ENCODE measurements around the gene GPC6.

The GPC6 gene

DNA sequence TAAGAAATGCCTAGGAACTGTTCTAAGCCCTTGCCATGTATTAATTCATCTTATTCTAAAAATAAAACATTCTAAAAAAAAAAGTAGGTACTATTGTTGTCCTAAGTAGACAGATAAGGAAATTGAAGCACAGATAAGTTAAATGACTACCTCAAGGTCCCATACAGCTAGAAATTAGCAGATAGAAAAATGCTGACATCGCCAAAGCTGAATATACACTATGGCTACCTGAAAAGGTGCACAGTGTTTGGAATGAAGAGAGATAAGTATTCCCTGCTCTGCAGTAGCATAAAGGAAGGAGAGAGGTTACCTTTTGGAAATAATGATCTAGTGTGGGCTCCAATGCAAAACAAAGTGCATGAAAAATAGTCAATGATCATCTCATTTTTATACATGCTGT is 1187.5 kb downstream of the GPC6 start:
- DNase-seq (ENCODE audit: low spot score) = no peak

DNA sequence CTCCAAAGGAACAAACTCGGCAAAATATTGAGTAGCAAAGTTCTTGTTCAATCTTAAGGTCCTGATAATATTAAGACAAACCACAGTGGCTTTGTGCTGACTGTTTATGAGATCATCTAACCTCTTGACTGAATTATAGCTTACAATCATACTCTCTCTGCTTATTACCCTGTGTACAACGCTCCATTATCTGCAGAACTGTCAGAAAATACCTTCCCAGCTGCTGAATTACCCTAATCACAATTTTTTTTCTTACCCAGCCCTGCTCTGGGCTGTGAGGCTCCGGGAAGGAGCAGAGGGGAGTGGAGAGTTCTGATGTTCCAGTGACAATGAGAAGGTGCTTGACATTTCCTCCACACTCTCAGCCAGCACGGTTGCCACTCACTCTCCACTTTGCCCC is 1188.1 kb downstream of the GPC6 start:
- no peak for DNase-seq (ENCODE audit: low spot score)

DNA sequence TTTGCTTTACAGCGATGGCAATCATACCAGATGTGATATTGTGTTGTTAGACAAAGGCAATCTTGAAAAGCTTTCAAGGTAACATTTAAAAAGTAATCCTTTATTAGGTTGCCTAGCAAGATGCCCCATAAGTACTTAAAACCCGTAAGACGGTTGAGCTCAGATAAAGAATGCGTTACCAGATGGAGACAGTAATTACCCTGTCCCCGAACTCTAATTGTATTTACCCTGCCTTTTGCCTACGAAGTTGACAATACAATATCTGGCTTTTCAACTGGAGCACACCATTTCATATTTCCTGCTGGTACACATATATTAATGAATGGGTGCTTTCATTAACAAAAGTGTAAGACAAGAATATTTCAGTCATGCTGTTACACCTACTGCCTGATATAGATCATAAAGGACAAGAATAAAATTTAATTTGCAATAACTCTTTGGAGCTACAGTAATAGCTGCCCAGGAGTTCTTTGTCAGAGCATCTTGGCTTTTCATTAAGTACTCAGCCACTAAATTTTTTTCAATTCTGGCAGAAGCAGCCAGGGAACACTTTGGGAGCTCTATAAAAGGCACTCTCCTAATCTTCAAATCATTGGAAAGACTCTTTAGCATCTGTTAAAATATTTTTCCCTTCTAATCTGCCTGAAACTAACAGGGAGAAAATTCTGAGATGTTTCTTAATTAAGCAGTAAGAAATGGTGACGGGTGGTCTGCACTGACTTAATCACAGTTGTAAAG is 1189.1 kb downstream of the GPC6 start:
- DNase-seq (ENCODE audit: low spot score) = no peak

DNA sequence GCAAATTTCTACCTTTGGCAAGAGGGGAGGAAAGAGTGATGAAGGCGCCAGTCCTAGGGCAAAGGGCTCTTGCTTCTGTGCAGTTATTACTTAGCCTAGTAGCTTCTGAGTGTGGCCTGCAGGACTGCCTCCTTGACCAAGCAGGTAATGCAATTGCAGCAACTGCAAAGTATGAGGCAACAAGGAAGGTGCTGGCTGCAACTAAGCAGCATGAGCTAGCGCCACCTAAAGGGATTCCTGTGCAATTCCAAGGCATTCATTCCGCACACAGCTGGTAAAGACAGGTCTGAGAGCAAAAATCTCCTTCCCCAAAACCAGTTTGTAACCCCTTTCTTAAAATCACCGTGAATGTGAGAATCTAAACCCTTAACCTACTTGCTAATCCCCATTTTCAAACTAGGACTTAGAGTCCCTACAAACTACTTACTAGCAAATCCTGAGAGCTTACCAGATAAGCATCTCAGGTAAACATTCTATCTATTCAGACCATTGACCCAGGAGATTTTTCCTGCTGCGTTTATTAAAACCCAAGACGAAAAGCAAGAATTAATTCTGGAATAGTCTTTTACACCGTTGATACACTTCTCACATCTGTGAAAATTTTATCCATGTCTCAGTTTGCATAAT is 1190.0 kb downstream of the GPC6 start:
- DNase-seq (ENCODE audit: low spot score) = peak; percentile 60

DNA sequence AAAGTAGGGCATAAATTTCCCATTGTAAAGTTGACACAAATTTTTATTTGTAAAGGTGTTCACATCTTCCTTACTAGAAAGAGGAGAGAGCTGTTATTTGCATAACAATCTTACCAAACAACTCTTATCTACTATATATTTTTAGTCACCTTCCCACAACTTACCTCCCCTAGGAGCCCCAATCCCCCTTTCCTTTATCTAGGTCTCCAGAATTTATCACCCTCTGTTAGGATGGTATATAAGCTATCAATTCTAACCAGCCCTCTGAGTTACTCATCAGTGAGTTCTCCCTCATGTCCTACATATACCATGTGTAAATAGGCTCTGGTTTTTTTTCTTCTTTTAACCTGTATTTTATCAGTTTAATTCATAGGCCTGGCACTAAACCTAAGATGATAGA is 1190.7 kb downstream of the GPC6 start:
- DNase-seq (ENCODE audit: low spot score) = no peak

DNA sequence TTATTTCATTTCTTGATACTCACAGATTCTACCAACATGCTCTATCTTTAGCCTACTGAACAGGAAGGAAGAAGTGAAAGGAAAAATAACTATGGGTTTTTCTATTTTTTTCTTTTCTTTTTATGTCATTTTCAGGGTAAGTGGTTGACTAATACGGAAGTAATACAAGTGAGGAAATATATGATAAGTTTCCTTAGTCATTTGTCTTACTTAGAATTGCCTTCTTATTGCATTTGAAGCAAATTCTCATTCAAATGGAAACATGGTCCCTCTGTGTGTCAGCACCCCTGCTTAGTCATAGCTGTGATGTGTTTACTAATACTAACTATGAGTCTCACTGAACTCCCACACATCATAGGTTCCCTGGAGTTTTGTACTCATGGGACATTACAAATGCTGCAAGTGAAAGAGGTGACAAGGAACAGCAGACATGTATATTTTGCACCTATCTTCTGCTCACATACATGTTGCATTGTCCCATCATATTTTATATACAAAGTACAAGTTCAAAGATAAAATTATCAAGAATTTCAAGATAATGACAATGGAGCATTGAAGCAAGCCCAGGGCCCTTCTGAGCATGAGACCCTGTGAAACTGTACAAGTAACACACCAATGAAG is 1192.8 kb downstream of the GPC6 start:
- no peak for DNase-seq (ENCODE audit: low spot score)

DNA sequence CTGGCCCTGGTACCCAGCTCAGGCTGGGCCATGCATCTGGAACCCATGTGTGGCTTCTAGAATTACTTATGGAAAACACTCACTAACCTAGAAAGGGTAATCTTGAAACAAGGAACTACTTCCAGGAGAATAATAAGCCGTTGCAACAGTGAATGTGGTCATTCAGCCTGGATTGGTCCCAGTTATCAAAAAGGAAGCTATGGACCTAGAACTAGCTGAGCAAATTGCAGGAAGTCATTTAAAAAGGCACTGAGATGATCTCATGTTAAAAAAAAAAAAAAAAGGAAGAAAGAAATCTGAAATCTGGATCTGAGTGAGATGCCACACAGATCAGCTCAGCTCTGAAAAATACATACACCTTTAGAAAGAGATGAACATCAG is 1193.3 kb downstream of the GPC6 start:
- no peak for DNase-seq (ENCODE audit: low spot score)

DNA sequence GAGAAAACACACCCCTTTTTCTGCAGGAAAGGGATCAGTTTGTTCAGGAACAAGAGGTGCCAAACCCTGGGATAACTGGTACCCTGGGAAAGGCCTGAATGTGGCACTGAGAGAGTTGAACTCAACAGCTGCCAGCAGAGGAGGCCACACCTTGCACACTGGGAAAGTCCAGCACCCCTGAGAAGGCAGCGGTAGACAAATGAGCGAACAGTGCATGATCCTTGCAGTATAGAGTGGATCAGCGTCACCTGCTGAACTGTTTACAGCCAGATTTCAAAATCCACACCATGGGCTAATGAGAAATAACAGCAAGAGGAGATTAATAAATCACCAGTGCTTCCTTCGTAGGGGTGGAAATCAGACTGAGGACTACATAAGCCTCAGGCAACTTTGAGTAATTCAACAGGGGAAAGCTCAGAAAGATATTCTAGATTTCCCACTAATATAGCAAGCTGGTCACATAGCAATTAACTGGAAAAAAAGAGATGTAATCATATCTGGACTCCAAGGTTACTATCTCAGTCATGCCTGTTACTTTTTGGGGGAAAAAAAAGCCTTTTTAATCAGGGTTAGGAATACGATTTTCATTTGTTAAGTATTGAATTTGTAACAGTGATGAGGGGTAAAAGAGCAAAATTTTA is 1200.8 kb downstream of the GPC6 start:
- no peak for DNase-seq (ENCODE audit: low spot score)

DNA sequence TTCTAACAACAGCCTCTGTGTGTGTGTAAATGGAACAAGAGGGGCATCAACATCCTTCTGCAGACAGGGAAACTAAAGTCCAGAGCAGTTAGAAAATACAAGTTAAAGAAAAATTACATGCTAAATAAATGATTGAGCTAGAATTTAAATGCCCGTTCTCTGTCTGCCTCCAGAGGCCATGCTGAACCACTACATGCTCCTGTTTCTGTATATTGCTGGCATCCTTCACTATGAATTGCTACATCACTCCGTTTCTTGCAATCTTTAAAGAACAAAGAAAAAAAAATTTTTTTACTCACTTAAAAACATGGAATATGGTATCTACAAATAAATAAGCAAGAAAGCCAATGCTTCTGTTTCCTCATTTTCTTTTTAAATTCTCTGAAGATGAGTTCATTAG is 1205.0 kb downstream of the GPC6 start:
- no peak for DNase-seq (ENCODE audit: low spot score)

DNA sequence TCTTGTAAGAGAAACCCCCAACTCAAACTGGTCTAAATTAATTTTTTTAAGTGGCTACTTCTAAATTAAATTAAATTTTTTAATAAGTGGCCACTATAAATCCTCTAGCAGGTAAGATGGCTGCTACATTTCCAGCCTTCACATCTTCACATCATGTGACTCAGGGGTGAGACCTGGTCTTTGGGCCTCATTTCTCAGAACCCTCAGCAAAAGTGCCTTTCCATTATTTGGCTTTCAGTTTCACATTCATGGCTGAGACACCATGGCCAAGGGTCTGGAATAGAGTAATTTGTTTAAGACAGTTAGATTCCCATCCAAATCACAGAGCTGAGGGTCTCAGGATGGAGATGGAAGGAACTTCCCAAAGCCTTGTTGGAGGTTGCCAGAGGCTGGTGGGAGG is 1205.4 kb downstream of the GPC6 start:
- no peak for DNase-seq (ENCODE audit: low spot score)

DNA sequence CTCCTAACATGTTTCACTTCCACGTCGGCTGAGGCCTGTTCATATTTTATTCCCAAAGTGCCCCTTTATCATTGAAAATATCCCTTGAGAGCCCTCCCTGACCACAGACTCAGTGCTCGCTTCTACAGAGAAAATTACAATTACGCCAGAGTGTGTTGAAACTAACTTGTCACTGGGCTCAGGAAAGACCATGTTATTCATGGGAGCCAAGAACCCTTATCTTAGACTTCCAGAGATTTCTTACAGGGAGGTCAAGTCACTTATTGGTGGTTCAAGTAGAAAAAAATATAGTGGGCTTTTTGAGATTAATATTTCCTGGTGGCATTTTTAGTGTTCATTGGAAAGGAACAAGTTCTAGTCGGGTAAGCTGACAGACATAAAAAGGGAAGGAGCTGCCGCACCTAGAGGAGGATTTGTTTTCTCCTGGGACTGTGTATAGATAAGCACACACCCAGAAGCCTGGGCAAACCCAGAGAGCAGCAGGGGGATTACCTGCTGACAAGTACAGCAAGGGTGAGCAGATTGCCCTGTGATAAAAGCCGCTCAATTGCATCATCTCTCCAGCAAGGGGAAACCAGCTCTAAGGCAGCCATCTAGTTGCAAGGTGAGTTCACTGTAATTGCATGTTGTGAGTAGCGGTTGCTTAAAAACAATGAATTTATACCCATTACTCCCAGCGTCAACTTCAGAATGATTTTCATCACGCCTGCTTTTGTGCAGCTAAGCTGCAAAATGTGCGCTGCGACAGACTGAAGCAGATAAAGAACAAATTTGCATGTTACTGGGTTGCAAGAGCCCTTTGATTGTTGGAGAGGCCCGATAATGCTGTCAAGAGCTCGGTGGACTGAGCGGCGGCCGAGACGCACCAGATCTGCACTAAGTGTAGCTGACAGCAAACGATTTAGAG is 1206.7 kb downstream of the GPC6 start:
- DNase-seq (ENCODE audit: low spot score) = peak; percentile 22

DNA sequence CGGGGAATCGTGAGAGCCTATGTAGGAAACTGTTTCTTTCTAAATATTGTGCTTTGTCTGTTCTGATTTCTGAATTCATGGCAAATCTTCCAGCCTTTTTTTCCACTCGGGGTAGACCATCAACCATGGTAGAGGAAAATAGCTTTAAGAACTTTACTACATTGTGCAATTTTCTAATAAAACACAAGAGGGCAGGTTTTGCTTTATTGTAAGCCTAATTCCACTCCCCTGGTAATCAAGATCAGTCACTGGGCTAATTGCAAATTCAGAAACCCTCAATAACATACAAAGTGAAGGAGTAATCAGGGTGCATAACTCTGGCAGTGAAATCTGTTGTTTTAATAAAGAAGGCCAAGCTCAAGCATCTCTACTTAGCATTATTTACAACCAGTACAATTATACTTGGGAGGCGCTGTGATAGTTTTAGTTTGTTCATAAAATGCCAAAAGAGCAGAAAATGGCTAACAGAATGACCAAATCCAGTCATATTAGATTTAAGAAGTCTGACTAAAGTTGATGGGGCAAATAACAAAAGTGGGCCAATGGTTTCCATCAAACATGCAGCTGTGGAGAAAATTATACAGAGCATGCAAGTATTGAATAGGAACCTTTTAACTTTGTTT is 1209.1 kb downstream of the GPC6 start:
- peak; percentile 86 for DNase-seq (ENCODE audit: low spot score)

DNA sequence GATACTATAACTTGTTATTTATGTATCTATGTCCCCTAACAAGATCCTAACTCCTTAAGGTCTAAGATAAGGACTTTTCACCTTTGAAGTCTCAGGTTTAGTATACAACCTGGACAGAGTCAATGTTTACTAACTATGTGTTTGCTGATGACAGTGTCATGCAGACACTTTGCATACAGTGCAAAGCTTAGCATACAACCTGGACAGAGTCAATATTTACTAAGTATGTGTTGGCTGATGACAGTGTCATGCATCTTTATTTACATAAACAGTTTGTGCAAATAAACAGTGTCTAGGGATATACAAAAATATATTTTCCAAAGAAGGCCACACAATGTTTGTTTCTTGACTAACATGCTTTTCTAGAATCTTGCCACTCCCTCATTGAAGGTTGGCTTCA is 1218.2 kb downstream of the GPC6 start:
- DNase-seq (ENCODE audit: low spot score) = no peak

DNA sequence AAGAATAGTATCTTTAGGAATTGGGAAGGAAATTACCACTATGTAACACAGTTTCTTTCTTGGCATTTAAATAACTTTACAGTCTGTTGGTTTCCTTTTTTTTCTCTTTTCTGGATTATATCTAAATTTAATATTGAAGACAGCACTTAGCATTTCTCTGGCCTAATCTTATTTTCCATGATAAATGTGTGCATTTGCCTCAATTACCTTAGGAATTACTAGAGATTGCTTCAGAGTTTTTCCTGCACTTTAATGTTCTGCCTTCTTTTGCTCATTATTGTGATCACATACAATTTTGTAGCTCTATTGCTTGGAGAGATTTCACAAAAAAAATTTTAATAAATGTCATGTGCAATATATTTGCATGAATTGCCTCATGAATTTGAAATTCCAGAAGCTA is 1227.7 kb downstream of the GPC6 start:
- DNase-seq (ENCODE audit: low spot score) = no peak

DNA sequence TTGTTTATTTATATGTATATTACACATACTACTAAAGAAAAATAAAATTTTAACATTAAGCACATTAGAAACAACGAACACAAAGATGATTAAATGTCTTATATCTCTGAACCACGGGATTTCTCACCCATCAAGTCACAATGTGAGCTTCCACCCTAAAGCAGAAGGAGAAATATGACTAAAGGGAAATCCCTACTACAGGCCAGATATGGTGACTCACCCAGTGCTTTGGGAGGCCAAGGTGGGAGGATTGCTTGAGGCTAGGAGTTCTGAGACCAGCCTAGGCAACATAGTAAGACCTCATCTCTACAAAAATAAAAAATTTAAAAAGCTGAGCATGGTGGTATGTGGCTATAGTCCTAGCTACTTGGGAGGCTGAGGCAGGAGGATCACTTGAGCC is 1228.3 kb downstream of the GPC6 start:
- no peak for DNase-seq (ENCODE audit: low spot score)

DNA sequence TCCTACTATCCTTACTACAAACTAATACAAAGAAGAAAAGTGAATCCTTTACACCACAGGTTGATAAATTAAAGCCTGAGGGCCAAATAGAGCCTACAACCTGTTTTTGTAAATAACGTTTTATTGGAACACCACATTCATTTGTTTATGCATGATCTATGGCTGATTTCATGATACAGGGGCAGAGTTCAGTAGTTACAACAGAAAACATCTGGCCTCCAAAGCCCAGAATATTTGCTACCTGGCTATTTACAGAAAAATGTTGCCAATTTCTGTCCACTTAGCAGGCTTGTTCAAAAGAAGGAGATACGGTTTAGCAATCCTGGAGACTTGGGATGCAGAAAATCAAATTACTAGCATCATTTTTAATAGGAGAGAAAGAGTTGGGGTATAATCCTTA is 1228.8 kb downstream of the GPC6 start:
- no peak for DNase-seq (ENCODE audit: low spot score)
